ENCODE data around the gene CPNE5. TPM values are rescaled to one million over a fixed set of nuclear protein-coding genes. Genes with fewer than 3 reads are reported as not detected.

The CPNE5 gene
- total and polyA plus RNA-seq, 9 of the 15 experiments (the other 6 are each of a cell fraction or from before 2014, with no cell fraction given), result 0.14 to 1.0 (median 0.46) TPM; not detected in 2

DNA sequence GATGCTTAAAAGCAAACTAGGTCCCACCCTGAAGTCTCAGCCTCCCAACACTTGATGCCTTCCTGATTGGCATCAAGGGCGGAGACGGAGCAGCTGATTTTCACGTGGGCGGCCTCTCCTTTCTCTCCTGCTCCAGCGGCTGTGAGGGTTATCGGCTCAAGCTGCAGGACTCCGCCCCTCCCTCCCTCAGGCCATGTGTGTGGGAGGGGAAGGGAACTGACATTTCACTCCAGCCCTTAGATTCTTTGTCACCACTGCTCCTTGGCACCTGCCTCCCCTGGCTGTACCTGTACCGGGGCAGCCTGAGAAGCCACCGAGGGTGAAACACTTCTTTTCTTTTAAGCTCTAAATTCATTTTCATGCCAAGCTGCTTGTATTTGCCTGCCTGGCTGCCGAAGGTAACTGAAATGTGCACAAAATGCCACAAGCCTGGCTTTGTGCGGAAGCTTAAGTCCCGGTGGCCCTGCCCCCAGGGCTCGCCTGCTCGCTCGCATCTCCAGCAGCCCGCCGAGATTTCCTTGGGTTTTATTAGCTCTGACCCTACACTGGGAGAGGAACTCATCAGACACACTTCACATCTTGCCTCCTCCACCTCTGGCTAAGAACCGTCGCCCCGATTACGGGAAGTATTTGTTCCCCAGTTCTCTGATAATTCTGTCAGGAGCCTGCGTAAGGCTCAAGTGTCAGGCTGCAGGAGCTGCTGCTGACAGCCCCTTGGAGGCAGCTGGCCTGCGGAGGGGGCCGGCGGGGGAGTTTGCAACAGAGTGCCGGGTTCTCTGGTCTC is 9.6 kb upstream of the CPNE5 start (continued):
- TF ChIP-seq, protein P1, sequence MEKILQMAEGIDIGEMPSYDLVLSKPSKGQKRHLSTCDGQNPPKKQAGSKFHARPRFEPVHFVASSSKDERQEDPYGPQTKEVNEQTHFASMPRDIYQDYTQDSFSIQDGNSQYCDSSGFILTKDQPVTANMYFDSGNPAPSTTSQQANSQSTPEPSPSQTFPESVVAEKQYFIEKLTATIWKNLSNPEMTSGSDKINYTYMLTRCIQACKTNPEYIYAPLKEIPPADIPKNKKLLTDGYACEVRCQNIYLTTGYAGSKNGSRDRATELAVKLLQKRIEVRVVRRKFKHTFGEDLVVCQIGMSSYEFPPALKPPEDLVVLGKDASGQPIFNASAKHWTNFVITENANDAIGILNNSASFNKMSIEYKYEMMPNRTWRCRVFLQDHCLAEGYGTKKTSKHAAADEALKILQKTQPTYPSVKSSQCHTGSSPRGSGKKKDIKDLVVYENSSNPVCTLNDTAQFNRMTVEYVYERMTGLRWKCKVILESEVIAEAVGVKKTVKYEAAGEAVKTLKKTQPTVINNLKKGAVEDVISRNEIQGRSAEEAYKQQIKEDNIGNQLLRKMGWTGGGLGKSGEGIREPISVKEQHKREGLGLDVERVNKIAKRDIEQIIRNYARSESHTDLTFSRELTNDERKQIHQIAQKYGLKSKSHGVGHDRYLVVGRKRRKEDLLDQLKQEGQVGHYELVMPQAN (IDR thresholded peaks at IDR 0.05; ENCODE audit: borderline replicate concordance), result peak; percentile 91; the same call in 1 of the 2 replicates
- TF ChIP-seq C11orf30 (IDR thresholded peaks at IDR 0.05; ENCODE audit: low read depth) (no peak), ETV6 (IDR thresholded peaks at IDR 0.05; ENCODE audit: borderline replicate concordance in 1 of 2, low read depth in 2 of 2, low read length in 1 of 2) (peak in 1 of 2 experiments; percentile 42; a peak in 1 of 4 replicates), ETV6 (CRISPR knock-in tag; IDR thresholded peaks at IDR 0.05; ENCODE audit: borderline replicate concordance) (no peak), SOX6 (IDR thresholded peaks at IDR 0.05) (peak; percentile 78)
- TF ChIP-seq, protein P2, sequence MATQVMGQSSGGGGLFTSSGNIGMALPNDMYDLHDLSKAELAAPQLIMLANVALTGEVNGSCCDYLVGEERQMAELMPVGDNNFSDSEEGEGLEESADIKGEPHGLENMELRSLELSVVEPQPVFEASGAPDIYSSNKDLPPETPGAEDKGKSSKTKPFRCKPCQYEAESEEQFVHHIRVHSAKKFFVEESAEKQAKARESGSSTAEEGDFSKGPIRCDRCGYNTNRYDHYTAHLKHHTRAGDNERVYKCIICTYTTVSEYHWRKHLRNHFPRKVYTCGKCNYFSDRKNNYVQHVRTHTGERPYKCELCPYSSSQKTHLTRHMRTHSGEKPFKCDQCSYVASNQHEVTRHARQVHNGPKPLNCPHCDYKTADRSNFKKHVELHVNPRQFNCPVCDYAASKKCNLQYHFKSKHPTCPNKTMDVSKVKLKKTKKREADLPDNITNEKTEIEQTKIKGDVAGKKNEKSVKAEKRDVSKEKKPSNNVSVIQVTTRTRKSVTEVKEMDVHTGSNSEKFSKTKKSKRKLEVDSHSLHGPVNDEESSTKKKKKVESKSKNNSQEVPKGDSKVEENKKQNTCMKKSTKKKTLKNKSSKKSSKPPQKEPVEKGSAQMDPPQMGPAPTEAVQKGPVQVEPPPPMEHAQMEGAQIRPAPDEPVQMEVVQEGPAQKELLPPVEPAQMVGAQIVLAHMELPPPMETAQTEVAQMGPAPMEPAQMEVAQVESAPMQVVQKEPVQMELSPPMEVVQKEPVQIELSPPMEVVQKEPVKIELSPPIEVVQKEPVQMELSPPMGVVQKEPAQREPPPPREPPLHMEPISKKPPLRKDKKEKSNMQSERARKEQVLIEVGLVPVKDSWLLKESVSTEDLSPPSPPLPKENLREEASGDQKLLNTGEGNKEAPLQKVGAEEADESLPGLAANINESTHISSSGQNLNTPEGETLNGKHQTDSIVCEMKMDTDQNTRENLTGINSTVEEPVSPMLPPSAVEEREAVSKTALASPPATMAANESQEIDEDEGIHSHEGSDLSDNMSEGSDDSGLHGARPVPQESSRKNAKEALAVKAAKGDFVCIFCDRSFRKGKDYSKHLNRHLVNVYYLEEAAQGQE (IDR thresholded peaks at IDR 0.05; ENCODE audit: borderline replicate concordance), result no peak; the same call in 1 of the 2 replicates
- TF ChIP-seq, protein P2 (CRISPR knock-in tag; IDR thresholded peaks at IDR 0.05; ENCODE audit: low read depth), result 0 out of 2 replicates have a peak, but pooled peaks have one; percentile 33
- TF ChIP-seq, protein P3, sequence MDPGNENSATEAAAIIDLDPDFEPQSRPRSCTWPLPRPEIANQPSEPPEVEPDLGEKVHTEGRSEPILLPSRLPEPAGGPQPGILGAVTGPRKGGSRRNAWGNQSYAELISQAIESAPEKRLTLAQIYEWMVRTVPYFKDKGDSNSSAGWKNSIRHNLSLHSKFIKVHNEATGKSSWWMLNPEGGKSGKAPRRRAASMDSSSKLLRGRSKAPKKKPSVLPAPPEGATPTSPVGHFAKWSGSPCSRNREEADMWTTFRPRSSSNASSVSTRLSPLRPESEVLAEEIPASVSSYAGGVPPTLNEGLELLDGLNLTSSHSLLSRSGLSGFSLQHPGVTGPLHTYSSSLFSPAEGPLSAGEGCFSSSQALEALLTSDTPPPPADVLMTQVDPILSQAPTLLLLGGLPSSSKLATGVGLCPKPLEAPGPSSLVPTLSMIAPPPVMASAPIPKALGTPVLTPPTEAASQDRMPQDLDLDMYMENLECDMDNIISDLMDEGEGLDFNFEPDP (CRISPR knock-in tag; IDR thresholded peaks at IDR 0.05), result no peak
- TF ChIP-seq, protein P4, sequence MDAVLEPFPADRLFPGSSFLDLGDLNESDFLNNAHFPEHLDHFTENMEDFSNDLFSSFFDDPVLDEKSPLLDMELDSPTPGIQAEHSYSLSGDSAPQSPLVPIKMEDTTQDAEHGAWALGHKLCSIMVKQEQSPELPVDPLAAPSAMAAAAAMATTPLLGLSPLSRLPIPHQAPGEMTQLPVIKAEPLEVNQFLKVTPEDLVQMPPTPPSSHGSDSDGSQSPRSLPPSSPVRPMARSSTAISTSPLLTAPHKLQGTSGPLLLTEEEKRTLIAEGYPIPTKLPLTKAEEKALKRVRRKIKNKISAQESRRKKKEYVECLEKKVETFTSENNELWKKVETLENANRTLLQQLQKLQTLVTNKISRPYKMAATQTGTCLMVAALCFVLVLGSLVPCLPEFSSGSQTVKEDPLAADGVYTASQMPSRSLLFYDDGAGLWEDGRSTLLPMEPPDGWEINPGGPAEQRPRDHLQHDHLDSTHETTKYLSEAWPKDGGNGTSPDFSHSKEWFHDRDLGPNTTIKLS (IDR thresholded peaks at IDR 0.05; ENCODE audit: borderline replicate concordance, low read depth), result no peak
- TF ChIP-seq, protein P5, sequence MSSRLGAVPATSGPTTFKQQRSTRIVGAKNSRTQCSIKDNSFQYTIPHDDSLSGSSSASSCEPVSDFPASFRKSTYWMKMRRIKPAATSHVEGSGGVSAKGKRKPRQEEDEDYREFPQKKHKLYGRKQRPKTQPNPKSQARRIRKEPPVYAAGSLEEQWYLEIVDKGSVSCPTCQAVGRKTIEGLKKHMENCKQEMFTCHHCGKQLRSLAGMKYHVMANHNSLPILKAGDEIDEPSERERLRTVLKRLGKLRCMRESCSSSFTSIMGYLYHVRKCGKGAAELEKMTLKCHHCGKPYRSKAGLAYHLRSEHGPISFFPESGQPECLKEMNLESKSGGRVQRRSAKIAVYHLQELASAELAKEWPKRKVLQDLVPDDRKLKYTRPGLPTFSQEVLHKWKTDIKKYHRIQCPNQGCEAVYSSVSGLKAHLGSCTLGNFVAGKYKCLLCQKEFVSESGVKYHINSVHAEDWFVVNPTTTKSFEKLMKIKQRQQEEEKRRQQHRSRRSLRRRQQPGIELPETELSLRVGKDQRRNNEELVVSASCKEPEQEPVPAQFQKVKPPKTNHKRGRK (tag; IDR thresholded peaks at IDR 0.05), result no peak
